ENCODE results near the gene SPACA6.
"Not testable (repeated sequence)": the region's sequence is repeated elsewhere in the genome, so short reads cannot be mapped to it uniquely, and the experiment has no call there.

The SPACA6 gene

GRCh38 chr19:51693260-51693659, at the start of gene SPACA6:
Gene SPACA6 (plus strand): TSS chr19:51693330. CDS start chr19:51693527, 197 bp downstream.
- DNase-seq: no peak

- DNase-seq: no peak
Measured at GRCh38 chr19:51644636-51645271, 48.4 kb upstream of the SPACA6 start.

- not testable (repeated sequence) for DNase-seq
Measured at GRCh38 chr19:51646730-51647129, 46.4 kb upstream of the SPACA6 start, which contains the start of gene SIGLEC14. Gene SIGLEC14 (minus strand): TSS chr19:51646825. CDS start chr19:51646759, 66 bp downstream.

GRCh38 chr19:51647318-51647717, 45.8 kb upstream of the SPACA6 start:
- DNase-seq: no peak

GRCh38 chr19:51651216-51651846, 41.8 kb upstream of the SPACA6 start:
- no peak for DNase-seq

GRCh38 chr19:51652266-51652665, 40.9 kb upstream of the SPACA6 start:
- no peak for DNase-seq

GRCh38 chr19:51653162-51653561, 40.0 kb upstream of the SPACA6 start:
- no peak for DNase-seq

- DNase-seq: no peak
Measured at GRCh38 chr19:51654783-51655182, 38.3 kb upstream of the SPACA6 start.

GRCh38 chr19:51660975-51661600, 32.0 kb upstream of the SPACA6 start:
- DNase-seq: peak; percentile 48

- no peak for DNase-seq
Measured at GRCh38 chr19:51663650-51664049, 29.5 kb upstream of the SPACA6 start.

GRCh38 chr19:51664131-51664530, 29.0 kb upstream of the SPACA6 start:
- no peak for DNase-seq

- DNase-seq: no peak
Measured at GRCh38 chr19:51664997-51665396, 28.1 kb upstream of the SPACA6 start.

- DNase-seq: no peak
Measured at GRCh38 chr19:51668216-51668615, 24.9 kb upstream of the SPACA6 start.

GRCh38 chr19:51675911-51676565, 17.1 kb upstream of the SPACA6 start:
- peak; percentile 28 for DNase-seq

GRCh38 chr19:51676566-51677083, 16.5 kb upstream of the SPACA6 start:
- peak; percentile 36 for DNase-seq

GRCh38 chr19:51680474-51680873, 12.7 kb upstream of the SPACA6 start:
- DNase-seq: no peak

GRCh38 chr19:51681286-51681941, 11.7 kb upstream of the SPACA6 start:
- DNase-seq: no peak

GRCh38 chr19:51686171-51686570, 7.0 kb upstream of the SPACA6 start:
- DNase-seq: no peak

- DNase-seq: no peak
Measured at GRCh38 chr19:51687791-51688670, 5.1 kb upstream of the SPACA6 start.

- no peak for DNase-seq
Measured at GRCh38 chr19:51688671-51689571, 4.2 kb upstream of the SPACA6 start.
